HepG2 (cell line): ENCODE data around the gene PDSS2. TPM values are rescaled to one million over a fixed set of nuclear protein-coding genes. Genes with fewer than 3 reads are reported as not detected.

Experiments used
- ARID2 ChIP-seq: sonication (generic); formaldehyde crosslinking; IDR thresholded peaks from 2 replicates; pipeline ENCODE4 v1.8.1; 2022; ENCODE audit warnings: mild to moderate bottlenecking, missing genetic modification reagents, borderline replicate concordance
- EEA1 ChIP-seq: sonication (generic); formaldehyde crosslinking; IDR thresholded peaks from 2 replicates; pipeline ENCODE4 v1.5.1; 2020; ENCODE audit warnings: mild to moderate bottlenecking, missing genetic modification reagents, borderline replicate concordance
- IRX3 ChIP-seq: sonication (generic); formaldehyde crosslinking; IDR thresholded peaks from 2 replicates; pipeline ENCODE4 v1.8.1; 2023; ENCODE audit warnings: mild to moderate bottlenecking, low read depth, missing genetic modification reagents, borderline replicate concordance
- RXRA ChIP-seq: sonication (generic); formaldehyde crosslinking; IDR thresholded peaks from 2 replicates; pipeline ENCODE4 v1.5.1; 2020; ENCODE audit warnings: missing genetic modification reagents
- STAG1 ChIP-seq: sonication (generic); formaldehyde crosslinking; IDR thresholded peaks from 2 replicates; pipeline ENCODE4 v1.4.0; 2020; ENCODE audit warnings: missing genetic modification reagents
- TARDBP ChIP-seq: sonication (generic); formaldehyde crosslinking; IDR thresholded peaks from 2 replicates; pipeline ENCODE4 v1.8.0; 2022; ENCODE audit warnings: mild to moderate bottlenecking, missing genetic modification reagents
- ZNF230 ChIP-seq: sonication (generic); formaldehyde crosslinking; IDR thresholded peaks from 2 replicates; pipeline ENCODE4 v1.4.0; 2020; ENCODE audit warnings: mild to moderate bottlenecking, missing genetic modification reagents
- ZNF296 ChIP-seq: sonication (generic); formaldehyde crosslinking; conservative IDR thresholded peaks from 2 replicates; pipeline ENCODE4 v1.5.0; 2020; ENCODE audit warnings: mild to moderate bottlenecking, missing genetic modification reagents
- ZNF619 ChIP-seq: sonication (generic); formaldehyde crosslinking; IDR thresholded peaks from 2 replicates; pipeline ENCODE4 v1.4.0; 2020; ENCODE audit warnings: mild to moderate bottlenecking, missing genetic modification reagents
- ZNF780A ChIP-seq: sonication (generic); formaldehyde crosslinking; IDR thresholded peaks from 2 replicates; pipeline ENCODE4 v1.8.0; 2022; ENCODE audit warnings: mild to moderate bottlenecking, missing genetic modification reagents, moderate library complexity
- ZSCAN20 ChIP-seq: sonication (generic); formaldehyde crosslinking; IDR thresholded peaks from 2 replicates; pipeline ENCODE4 v1.4.0; 2020; ENCODE audit warnings: missing genetic modification reagents, mild to moderate bottlenecking, borderline replicate concordance
- polyA plus RNA-seq, 8 experiments: library from polyadenylated mRNA; depleted of rRNA in 3 of 8; stranded (reverse) in 7 of 8; unstranded in 1 of 8; fragments of >200 nt; fragmentation: Illumina TruSeq in 4 of 8; extraction: Trizol in 4 of 8; gene quantifications; 2 replicates each; pipeline versions ENCODE4 v1.2.1 to v1.2.3, GENCODE V29; 2011 to 2016; ENCODE audit warnings: low read depth in 4 of 8, missing spikeins in 1 of 8, mixed read lengths in 1 of 8; ENCODE audit not compliant: insufficient read depth in 1 of 8
- total RNA-seq, 5 experiments: library from RNA; depleted of rRNA; stranded (reverse); fragments of >200 nt; fragmentation: Illumina TruSeq; extraction: Trizol; gene quantifications; 2 replicates each; pipeline ENCODE4 v1.2.3, GENCODE V29; 2016; ENCODE audit warnings: low read depth in 1 of 5
- TF ChIP-seq, protein P1 (sequence below): IDR thresholded peaks from 2 replicates; pipeline ENCODE4 v1.6.1; 2016; ENCODE audit warnings: low read depth, missing genetic modification reagents, missing compliant biosample characterization
- TF ChIP-seq, protein P2 (sequence below): sonication (generic); formaldehyde crosslinking; IDR thresholded peaks from 2 replicates; pipeline ENCODE4 v1.5.0; 2020; ENCODE audit warnings: mild to moderate bottlenecking, missing genetic modification reagents
- TF ChIP-seq, protein P3 (sequence below): sonication (generic); formaldehyde crosslinking; IDR thresholded peaks from 2 replicates; pipeline ENCODE4 v1.4.0; 2020; ENCODE audit warnings: low read depth, mild to moderate bottlenecking, missing genetic modification reagents
- TF ChIP-seq, protein P4 (sequence below), 2 experiments: fragments of 450-650 bp in 1 of 2; sonication (generic) in 1 of 2; formaldehyde crosslinking; IDR thresholded peaks; 2 replicates each; pipeline versions ENCODE4 v1.5.0 to v1.8.0; 2020 to 2022; ENCODE audit warnings: mild to moderate bottlenecking in 1 of 2, missing genetic modification reagents in 1 of 2
- TF ChIP-seq, protein P5 (sequence below): sonication (generic); formaldehyde crosslinking; IDR thresholded peaks from 2 replicates; pipeline ENCODE4 v1.8.0; 2022; ENCODE audit warnings: mild to moderate bottlenecking, missing genetic modification reagents, moderate library complexity

PDSS2 gene
- total and polyA plus RNA-seq, 2 of the 13 experiments (the other 11 are each of a cell fraction or from before 2014, with no cell fraction given), result 16.2 to 17.0 TPM

DNA sequence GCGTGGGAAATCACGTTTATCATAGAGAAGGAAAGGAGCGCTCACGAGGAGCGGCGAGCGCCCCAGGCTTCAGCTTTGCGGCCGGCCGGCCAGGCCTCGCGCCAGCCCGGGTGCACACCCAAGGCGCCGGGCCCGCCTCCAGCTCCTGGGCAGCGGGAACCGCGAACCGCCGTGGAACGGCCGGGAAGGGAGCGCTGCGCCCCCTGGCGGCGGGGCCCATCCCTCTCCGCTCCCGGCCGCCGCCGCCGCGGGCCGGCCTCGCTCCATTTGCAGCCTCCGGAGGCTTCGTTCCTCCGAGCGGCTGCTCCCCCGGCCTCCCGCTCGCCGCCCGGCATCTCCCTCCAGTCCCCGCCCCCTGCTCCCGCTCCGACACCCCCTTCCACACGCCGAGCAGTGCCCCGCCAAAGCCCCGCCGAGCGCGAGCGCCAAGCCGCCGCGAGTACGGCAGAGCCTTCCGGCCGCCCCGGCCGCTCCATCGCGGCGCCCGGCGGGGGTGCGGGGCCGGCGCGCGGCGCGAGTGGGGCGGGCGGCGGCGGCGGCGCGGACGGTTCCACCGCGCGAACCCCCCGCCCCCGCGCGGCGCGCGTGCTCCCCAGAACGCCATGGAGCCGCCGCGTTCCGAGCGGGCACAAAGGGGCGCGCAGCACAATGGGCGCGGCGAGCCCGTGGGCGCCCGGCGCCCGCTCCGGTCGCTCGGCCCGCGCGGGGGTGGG lies 345.0 kb downstream of the PDSS2 start (continued):
- TF ChIP-seq, protein P1, sequence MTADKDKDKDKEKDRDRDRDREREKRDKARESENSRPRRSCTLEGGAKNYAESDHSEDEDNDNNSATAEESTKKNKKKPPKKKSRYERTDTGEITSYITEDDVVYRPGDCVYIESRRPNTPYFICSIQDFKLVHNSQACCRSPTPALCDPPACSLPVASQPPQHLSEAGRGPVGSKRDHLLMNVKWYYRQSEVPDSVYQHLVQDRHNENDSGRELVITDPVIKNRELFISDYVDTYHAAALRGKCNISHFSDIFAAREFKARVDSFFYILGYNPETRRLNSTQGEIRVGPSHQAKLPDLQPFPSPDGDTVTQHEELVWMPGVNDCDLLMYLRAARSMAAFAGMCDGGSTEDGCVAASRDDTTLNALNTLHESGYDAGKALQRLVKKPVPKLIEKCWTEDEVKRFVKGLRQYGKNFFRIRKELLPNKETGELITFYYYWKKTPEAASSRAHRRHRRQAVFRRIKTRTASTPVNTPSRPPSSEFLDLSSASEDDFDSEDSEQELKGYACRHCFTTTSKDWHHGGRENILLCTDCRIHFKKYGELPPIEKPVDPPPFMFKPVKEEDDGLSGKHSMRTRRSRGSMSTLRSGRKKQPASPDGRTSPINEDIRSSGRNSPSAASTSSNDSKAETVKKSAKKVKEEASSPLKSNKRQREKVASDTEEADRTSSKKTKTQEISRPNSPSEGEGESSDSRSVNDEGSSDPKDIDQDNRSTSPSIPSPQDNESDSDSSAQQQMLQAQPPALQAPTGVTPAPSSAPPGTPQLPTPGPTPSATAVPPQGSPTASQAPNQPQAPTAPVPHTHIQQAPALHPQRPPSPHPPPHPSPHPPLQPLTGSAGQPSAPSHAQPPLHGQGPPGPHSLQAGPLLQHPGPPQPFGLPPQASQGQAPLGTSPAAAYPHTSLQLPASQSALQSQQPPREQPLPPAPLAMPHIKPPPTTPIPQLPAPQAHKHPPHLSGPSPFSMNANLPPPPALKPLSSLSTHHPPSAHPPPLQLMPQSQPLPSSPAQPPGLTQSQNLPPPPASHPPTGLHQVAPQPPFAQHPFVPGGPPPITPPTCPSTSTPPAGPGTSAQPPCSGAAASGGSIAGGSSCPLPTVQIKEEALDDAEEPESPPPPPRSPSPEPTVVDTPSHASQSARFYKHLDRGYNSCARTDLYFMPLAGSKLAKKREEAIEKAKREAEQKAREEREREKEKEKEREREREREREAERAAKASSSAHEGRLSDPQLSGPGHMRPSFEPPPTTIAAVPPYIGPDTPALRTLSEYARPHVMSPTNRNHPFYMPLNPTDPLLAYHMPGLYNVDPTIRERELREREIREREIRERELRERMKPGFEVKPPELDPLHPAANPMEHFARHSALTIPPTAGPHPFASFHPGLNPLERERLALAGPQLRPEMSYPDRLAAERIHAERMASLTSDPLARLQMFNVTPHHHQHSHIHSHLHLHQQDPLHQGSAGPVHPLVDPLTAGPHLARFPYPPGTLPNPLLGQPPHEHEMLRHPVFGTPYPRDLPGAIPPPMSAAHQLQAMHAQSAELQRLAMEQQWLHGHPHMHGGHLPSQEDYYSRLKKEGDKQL (CRISPR knock-in tag), result 0 out of 2 replicates have a peak, but pooled peaks have one; percentile 32
- TF ChIP-seq ZNF230 (CRISPR knock-in tag) (no peak), ZSCAN20 (no peak; the same call in 1 of the 2 replicates), ZNF780A (no peak), STAG1 (peak; percentile 61), TARDBP (CRISPR knock-in tag) (no peak), RXRA (CRISPR knock-in tag) (peak; percentile 12; the same call in 1 of the 2 replicates), EEA1 (CRISPR knock-in tag) (0 out of 2 replicates have a peak, but pooled peaks have one; percentile 41), ZNF619 (CRISPR knock-in tag) (no peak), ZNF296 (CRISPR knock-in tag) (no peak), ARID2 (no peak), IRX3 (CRISPR knock-in tag) (peak; percentile 60; the same call in 1 of the 2 replicates)
- TF ChIP-seq, protein P2, sequence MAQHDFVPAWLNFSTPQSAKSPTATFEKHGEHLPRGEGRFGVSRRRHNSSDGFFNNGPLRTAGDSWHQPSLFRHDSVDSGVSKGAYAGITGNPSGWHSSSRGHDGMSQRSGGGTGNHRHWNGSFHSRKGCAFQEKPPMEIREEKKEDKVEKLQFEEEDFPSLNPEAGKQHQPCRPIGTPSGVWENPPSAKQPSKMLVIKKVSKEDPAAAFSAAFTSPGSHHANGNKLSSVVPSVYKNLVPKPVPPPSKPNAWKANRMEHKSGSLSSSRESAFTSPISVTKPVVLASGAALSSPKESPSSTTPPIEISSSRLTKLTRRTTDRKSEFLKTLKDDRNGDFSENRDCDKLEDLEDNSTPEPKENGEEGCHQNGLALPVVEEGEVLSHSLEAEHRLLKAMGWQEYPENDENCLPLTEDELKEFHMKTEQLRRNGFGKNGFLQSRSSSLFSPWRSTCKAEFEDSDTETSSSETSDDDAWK (CRISPR knock-in tag), result no peak
- TF ChIP-seq, protein P3, sequence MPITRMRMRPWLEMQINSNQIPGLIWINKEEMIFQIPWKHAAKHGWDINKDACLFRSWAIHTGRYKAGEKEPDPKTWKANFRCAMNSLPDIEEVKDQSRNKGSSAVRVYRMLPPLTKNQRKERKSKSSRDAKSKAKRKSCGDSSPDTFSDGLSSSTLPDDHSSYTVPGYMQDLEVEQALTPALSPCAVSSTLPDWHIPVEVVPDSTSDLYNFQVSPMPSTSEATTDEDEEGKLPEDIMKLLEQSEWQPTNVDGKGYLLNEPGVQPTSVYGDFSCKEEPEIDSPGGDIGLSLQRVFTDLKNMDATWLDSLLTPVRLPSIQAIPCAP (CRISPR knock-in tag), result no peak
- TF ChIP-seq, protein P4, sequence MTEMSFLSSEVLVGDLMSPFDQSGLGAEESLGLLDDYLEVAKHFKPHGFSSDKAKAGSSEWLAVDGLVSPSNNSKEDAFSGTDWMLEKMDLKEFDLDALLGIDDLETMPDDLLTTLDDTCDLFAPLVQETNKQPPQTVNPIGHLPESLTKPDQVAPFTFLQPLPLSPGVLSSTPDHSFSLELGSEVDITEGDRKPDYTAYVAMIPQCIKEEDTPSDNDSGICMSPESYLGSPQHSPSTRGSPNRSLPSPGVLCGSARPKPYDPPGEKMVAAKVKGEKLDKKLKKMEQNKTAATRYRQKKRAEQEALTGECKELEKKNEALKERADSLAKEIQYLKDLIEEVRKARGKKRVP (CRISPR knock-in tag; IDR thresholded peaks at IDR 0.05), result no peak
- TF ChIP-seq, protein P5, sequence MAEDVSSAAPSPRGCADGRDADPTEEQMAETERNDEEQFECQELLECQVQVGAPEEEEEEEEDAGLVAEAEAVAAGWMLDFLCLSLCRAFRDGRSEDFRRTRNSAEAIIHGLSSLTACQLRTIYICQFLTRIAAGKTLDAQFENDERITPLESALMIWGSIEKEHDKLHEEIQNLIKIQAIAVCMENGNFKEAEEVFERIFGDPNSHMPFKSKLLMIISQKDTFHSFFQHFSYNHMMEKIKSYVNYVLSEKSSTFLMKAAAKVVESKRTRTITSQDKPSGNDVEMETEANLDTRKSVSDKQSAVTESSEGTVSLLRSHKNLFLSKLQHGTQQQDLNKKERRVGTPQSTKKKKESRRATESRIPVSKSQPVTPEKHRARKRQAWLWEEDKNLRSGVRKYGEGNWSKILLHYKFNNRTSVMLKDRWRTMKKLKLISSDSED (CRISPR knock-in tag), result no peak
